Inferior parietal cortex (tissue), 1 donor: ENCODE data around the gene ATPAF2.

Experiments
- DNase-seq: peaks from one replicate; pipeline ENCODE4 v3.0.0-alpha.2; 2016; ENCODE audit errors: extremely low spot score

ATPAF2 gene

DNA sequence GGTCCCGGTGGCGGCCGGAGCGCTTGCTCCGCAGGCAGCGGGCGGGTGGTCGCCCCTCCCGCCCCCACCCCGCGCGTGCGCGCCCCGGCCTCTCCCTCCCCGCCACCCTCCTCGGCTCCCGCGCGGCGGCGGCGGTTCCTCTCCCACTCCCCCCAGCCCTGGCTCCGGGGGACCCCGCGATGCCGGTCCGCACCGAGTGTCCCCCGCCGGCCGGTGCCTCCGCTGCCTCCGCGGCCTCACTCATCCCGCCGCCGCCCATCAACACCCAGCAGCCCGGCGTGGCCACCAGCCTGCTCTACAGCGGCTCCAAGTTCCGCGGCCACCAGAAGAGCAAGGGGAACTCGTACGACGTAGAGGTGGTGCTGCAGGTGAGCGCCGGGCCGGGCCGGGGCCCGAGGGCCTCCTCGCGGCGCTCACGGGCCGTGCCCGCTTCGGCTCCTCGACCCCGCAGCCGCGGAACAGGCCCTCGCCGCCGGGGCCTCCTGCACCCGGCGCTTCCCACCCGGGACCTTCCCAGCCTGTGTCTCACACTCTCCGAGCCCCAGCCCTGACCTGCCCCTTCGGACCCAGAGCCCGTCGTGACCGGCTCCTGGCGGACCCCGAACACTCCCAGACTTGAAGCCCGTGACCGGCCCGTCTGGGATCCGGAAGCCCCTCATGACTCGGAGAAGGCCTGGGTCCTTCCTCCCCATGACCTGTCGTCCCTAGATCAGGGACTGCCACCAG is 730 bp upstream of the ATPAF2 start:
- no peak for DNase-seq

DNA sequence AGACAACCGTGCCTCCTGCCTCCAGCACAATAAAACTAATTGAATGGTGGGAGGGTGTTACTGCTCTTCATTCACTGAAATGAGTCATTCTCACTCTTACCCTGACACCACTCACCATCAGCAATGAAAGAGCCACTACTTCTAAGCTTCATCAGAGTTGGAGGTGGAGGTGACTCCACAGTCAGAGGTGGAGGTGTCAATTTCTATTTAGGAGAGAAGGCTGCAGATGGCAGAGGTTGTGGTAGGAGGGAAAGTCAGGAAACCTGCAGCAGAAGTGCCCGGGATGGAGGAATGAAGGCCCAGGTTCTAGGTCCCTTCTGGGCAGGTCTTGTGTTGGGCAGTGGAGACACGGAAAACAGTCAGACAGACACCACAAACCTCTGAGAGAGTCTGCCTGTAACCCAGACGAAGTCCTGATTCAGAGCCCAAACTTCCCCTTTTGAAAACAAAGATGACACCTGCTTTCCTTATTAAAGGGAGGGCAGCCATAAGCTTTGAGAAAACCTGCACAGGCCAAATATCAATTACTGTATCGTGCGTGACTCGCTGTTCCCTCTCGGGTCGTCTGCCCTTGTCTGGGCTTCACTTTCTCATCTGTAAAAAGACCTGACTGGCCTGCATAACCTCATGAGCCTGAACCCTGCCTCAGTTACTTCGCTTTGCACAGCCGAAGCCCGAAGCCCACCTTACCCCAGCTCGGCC is 668 bp downstream of the ATPAF2 start:
- no peak for DNase-seq

DNA sequence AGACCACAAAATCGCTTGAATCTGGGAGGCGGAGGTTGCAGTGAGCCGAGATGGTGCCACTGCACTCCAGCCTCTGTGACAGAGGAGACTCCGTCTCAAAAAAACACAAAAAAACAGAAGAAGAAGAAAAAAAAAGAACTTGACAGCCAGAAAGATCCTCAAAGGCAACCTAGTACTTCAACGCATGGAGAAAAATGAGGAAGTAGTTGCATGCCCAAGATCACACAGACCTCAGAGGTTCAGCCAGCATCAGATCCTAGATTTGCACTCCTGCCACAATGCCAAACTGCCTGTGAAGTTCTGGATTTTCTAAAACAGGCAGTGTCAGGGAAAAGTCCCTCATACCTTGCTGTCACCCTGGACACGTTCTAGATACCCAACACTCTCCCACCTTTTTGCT is 1.5 kb downstream of the ATPAF2 start:
- no peak for DNase-seq

DNA sequence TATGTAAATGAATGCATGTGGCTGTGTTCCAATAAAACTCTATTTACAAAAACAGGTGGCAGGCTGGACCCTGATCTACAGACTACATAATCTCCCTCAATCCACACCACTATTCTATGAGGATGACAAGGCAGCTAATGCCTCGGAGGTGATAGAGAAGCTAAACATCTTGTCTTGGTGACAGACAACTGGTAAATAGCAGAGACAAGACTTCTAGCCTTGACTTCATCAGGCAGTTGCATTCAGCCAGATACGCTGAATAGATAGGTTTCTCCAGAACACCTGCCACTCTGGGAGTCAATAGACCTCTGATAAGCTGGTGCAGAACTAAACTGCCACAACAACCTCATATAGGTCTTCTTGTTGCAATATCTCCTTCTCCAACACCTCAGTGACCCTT is 3.3 kb downstream of the ATPAF2 start:
- DNase-seq: no peak

DNA sequence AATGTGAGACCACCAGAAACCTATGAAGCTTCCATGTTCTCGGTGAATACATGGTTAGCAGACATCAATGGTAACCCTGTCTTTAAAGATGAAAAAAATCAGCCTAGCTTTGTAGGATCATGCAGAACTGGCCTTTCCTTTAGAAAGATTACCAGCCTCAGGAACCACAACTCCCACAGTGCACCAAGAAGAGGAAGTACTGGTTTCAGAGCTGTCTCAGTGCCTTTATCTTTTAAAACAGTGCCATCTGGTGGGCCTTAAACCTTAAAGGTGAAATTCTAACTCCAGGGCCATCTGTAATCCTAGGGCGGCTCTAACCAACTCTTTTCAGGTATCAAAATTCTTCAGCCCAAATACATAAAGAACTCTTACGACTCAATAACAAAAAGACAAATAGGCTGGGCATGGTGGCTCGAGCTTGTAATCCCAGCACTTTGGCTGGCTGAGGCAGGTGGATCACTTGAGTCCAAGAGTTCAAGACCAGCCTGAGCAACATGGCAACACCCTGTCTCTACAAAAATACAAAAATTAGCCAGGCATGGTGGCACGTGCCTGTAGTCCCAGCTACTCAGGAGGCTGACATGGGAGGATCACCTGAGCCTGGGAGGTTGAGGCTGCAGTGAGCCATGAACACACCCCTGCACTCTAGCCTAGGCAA is 5.4 kb downstream of the ATPAF2 start:
- peak; percentile 87 for DNase-seq

DNA sequence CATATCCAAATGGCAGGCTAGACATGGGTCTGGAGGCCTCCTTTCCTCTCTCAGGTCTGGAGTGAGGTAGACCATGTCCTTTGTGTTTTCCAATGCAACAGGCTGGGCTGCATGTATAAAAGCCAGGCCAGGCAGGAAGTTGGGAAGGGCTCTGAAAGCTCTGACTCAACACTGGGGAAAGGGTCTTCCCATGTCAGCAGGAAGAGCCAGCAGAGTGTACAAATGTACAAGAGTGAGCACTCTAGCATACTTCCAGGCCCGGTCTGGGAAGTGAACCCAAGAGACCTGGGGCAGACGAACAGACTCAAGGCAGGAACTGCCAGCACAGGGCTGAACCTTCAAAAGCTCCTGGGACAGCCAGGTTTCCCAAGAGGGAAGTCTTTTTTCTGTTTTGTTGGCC is 7.0 kb downstream of the ATPAF2 start:
- DNase-seq: no peak

DNA sequence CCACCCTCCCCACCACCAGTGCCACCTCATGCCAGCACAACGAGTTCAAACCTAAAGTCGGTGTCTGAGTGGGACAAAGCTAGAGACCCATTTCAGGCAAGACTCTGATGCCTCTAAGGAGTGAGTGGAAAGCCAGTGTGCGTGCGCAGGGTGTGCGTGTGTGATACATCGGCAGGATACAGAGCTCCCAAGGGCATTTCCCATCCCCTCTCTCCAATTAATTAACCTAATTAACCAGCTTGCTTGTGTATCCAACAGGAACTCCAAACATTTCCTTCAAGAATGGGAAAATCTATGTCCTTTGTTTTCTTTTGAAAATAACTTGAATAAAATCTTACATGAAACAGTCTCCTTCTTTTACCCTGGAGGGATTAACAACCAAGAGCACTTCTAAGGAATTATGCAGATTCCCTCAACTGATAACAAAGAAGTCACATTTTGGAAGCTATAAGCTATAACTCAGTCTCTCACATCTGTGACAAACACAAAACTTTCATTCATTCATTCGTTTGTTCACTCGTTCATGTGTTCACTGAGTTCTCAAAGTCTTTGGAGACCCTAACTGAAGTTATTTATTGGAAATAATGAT is 9.9 kb downstream of the ATPAF2 start:
- DNase-seq: no peak

DNA sequence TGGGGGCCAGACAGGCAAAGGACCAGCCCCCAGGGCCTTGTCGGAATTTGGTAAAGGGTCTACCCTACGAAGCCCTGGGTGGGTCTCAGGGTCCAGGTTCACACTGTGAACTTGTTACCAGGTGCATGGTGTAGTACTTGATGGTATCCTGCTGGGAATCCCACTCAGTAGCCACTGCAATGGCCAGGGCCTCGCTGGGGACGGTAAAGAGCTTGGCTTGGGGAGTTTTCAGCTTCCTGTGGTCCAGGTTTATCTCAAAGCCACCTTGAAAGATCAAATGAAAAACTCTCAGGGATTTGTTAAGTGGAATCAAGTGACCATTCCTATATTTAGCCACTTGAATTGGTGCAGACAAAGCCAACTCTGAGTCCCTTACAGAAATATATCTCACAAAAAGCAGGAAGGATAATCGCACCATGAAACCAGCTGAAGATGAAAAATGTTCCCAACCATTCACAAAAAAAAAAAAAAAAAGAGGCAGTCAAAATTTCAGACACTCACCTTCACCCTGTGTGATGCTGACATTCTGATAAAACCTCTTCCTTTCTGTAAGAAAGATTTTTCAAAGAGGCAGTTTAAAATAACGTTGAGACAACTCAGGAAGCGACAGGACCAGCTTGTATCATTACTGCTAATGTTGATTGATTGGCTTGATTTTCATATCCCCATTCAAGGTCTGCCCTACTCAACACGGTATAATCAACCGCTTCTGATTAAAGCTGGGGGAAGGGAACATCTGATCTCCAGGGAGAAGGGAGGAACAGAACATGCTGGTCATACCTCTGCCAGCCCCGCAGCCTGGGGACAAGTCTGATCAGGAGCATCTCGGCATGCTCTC is 10.6 kb downstream of the ATPAF2 start:
- no peak for DNase-seq

DNA sequence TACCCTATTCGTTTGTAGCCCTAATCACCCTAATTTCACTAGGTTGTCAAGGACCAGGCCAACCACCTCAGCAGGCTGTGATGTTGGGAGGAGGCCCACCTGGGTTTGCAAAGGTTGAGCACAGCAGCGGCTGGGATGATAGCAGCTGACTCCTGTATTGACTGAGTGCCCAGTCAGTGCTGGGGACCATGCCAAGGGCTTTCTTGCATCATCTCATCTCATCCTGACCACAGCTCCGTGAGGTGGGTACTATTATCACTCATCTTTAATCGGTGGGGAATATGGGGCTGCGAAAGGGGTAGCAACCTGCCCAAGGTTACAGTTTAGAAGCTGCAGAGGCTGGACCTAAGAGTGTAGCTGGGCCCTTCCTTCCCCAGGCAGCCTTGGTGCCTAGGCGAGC is 11.7 kb downstream of the ATPAF2 start:
- DNase-seq: no peak

DNA sequence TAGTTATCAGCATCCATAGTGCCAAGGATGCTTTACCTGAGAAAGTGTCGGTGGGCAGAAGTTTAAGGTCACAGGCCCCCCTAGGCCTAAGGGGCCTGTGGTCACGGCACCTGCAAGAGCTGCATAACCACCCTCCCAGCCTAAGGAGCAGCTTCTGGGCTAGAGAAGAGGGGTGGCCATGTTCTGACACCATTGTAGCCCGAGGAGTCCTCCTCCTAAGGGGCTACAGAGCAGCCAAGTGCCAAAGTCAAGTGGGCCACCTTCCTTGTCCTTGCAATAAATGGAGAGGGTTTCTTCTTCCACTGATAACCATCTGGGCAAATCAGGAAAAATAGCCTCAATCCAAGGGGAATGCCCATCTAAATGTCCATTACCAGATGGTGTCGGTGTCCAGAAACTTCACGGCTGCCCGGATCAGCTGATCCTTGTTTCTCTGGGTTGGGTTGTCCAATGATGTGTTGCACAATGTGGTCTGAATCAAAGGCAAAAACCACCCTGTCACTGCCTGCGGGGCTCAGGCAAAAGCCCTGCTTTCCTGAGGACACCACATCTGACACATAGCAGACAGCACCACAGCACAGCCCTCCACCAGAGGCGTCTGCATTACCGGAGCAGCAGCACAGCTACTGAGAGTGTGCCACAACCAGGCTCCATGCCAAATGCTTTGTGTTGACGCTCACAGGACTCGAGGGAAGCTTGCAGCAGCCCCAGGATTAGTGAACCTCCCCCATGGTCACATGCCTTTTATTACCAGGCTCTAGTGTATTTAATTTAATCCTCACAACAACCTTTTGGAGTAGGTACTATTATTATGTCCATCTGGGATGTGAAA is 12.8 kb downstream of the ATPAF2 start:
- peak; percentile 48 for DNase-seq

DNA sequence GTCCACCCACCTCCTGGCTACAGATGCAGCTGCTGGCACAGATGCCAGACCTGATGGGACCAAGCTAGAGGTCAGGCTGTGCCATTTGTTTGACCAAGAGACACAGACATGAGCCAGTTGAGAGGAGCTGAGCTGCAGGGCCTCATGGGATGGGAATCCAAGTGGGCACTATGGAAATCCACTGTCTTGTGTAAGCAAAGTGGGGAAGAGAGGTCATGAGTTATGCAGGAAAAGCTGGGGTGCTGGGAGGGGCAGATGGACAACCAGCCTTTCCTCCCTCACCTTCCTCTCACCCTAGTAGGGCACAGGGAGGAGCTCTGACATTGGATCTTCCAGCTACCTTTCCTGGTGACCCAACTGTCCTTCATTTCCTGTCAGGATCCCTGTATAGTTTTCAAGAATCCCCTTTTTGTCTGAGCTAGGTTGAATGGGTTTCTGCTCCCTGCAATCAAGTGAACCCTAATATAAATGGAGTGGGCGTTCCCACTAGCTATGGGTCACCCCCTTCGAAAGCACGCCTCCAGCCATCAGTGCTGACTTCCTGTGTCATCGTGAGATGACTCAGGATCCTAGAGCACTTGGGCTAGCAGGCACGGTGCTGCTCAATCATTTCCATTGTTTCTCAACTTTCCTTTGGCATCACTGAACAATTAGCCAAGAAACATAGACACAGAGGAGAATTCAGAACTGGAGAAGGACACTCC is 13.6 kb downstream of the ATPAF2 start:
- DNase-seq: no peak

DNA sequence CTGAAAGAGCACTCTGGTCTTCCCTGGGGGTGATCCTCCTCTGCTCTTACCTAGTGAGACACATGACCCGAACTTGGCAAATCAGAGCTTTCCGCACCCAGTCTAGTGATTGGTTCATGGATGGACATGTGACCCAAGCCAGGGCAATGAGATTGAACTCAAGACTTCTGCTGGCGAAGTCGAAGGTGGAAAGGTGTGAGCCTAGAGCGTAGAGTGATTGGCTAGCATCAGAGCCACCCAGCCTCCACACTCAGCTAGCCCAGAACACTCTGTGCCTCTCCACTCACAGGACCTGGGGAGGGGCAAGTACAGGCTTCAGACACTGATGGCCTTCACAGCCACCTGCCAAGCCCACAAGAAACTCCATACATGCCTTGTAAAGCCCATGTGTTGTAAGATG is 17.6 kb downstream of the ATPAF2 start:
- no peak for DNase-seq

DNA sequence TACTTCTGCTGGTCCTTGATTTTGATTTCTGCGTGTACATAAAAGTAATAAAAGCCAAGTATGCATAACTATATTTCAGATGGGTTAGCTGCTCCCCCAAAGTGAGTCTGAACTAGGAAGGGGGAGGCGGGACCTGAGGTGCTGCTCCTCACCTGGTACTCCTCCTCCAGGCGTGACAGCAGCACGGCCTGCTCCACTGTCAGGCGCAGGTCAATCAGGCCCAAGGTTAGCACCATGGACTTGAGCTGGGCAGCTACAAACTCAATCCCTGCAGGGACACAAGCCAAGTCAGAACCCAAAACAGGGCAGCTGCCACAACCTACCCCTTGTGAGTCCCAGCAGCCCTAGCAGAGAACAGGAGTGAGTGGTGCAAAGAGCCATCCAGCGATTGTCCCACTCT is 18.0 kb downstream of the ATPAF2 start:
- no peak for DNase-seq

DNA sequence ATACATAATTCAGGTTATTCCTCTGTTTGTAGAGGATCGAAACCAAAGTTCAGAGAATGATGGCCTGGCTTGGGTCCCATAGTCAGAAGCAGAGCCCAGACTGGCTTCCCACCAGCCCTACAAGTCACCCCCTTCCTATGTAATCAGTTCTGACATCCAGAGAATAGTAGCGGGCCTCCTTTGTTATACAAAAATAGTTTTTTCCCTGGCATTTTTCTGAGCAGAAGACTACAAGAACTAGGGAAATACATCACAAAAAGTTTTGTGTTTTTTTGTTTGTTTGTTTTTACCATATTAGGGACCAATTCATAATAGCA is 19.2 kb downstream of the ATPAF2 start:
- no peak for DNase-seq

DNA sequence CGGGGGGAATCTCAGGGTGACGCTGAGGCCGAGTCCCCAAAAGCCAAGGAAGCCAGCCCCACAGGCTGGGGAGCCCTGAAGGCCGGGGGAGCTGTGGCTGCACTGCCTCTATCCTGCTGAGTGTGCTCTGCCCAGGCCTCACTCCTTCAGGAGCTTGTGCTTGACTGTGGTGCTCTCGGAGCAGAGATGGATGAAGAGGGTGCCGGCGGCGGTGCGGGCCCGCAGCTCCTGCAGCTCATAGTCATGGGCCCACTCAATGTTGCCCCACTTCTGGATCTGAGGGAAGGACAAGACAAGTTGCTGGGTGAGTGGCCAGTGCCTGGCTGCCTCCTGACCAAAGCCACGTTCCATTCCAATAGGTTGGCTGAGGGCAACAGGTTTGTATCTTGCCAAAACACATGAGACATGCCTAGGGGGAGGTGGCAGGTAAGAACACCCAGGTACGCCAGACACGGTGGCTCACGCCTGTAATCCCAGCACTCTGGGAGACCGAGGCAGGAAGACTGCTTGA is 20.5 kb downstream of the ATPAF2 start:
- no peak for DNase-seq

DNA sequence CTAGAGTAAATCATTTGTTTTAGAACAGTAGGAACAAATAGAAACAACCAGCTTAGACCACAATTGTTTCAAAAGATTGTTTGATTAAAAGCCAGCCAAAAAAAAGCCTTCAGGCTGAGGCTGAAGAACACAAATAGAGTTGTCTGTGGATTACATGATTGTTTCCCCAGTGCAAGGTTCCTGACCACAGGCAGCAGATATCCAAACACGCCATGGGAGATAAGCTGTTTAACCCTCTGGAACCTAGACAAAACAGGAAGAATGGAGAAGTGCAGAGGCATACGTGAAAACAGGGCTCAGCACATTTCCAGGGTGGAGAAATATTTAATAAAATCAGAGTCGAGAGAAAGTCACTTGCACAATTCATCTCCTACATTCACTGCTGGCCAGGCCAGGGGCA is 21.0 kb downstream of the ATPAF2 start:
- DNase-seq: no peak

DNA sequence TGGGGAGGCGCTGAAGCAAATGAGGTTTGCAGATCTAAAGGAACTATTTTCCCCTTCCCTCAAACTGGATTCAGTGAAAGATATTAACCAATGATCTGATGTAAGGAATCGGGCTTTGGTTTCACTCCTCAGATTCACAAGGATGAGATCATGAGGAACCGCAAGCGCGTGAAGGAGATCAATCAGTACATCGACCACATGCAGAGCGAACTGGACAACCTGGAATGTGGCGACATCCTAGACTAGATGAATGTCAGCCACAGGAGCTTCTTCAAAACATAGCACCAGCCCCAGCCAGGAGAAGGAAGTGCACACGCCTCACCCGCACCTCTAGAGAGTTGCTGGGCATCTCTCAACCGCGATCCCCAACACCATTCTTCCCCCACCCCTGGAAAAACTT is 22.5 kb downstream of the ATPAF2 start:
- DNase-seq: no peak

DNA sequence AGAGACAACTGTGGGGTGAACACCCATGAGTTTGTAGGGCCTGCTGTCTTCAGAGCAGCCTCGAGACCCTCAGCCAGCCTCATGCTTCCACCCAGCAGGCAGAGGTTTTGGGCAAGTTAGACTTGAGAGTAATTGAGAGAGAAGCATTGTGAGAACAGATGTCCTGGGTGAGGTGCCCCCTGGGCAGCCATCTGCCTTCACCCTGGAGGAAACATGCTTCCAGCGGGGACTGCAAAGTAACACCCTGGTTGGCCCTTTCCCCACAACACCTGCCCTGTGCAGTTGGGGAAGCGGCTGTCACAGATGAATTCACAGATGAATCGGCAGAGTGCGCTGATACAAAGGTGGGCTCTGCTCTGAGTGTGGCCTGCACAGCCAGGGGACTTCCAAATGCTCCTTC is 23.4 kb downstream of the ATPAF2 start:
- no peak for DNase-seq

DNA sequence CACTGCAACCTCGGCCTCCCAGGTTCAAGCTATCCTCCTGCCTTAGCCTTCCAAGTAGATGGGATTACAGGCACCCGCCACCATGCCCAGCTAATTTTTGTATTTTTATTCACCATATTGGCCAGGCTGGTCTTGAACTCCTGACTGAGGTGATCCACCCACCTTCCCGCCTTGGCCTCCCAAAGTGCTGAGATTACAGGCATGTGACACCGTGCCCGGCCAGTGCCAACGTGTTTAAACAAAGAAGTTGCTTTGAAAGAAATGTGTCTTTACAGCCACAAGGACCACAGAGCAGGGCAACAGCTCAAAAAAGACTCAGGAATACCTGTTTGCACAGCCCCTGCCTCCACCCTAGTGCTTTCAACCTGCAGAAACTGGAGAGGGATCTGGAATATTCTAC is 25.0 kb downstream of the ATPAF2 start:
- no peak for DNase-seq

DNA sequence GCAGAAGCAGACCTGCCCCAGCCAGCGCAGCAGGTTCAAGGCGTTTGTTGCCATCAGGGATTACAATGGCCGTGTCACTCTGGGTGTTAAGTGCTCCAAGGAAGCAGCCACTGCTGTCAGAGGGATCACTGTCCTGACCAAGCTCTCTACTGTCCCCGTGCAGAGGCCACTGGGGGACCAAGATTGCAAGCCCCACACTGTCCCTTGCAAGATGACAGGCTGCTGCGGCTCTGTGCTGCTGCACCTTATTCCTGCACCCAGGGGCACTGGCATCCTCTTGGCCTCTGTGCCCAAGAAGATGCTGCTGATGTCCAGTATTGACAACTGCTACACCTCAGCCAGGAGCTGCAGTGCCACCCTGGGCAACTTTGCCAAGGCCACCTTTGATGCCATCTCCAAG is 27.7 kb downstream of the ATPAF2 start:
- no peak for DNase-seq
